RWPE2 (cell line): Measurements from ENCODE around the gene MATCAP1.

ENCODE experiments used
- ATAC-seq: fragments of 200-7000 bp; cut with Tn5 transposase; 3 replicates; pipeline ENCODE4 v1.9.1; 2021; ENCODE audit warnings: low read depth
- DNase-seq: peaks from one replicate; pipeline ENCODE4 v3.0.0-alpha.2; 2020; ENCODE audit warnings: low spot score
- H3K27ac ChIP-seq: fragments of 450-650 bp; 2 replicates; pipeline ENCODE4 v1.5.1; 2017; ENCODE audit warnings: mild to moderate bottlenecking; ENCODE audit not compliant: poor library complexity, severe bottlenecking
- H3K27me3 ChIP-seq: fragments of 250-450 bp; sonication (Bioruptor Pico); 2 replicates; pipeline ENCODE4 v1.5.1; 2021; ENCODE audit warnings: mild to moderate bottlenecking, moderate library complexity; ENCODE audit not compliant: insufficient read depth, poor library complexity, severe bottlenecking
- H3K36me3 ChIP-seq: fragments of 250-450 bp; sonication (Bioruptor Pico); 2 replicates; pipeline ENCODE4 v1.5.1; 2020; ENCODE audit warnings: low read depth, mild to moderate bottlenecking, moderate library complexity
- H3K4me1 ChIP-seq: fragments of 250-450 bp; sonication (Bioruptor Pico); 2 replicates; pipeline ENCODE4 v1.5.1; 2021; ENCODE audit warnings: mild to moderate bottlenecking, moderate library complexity; ENCODE audit not compliant: insufficient read depth, poor library complexity, severe bottlenecking
- H3K4me3 ChIP-seq: fragments of 250-450 bp; sonication (Bioruptor Pico); 2 replicates; pipeline ENCODE4 v1.5.1; 2021; ENCODE audit warnings: mild to moderate bottlenecking, moderate library complexity; ENCODE audit not compliant: severe bottlenecking
- H3K9me3 ChIP-seq: fragments of 250-450 bp; sonication (Bioruptor Pico); 2 replicates; pipeline ENCODE4 v1.5.1; 2021; ENCODE audit warnings: mild to moderate bottlenecking, moderate library complexity; ENCODE audit not compliant: severe bottlenecking
- TF ChIP-seq, protein P1 (sequence below): fragments of 450-650 bp; IDR thresholded peaks from one replicate; pipeline ENCODE4 v1.5.1; 2017; ENCODE audit warnings: mild to moderate bottlenecking, moderate library complexity; ENCODE audit not compliant: poor library complexity, severe bottlenecking

MATCAP1 gene

GRCh38 chr16:67183627-67184452, at the start of gene MATCAP1:
MATCAP1 (minus strand) TSS chr16:67183963; CDS start chr16:67180610, 3,353 bp downstream.
- H3K4me3 ChIP-seq, result peak within 1 kb of the TSS; percentile 89
- TF ChIP-seq, protein P1, sequence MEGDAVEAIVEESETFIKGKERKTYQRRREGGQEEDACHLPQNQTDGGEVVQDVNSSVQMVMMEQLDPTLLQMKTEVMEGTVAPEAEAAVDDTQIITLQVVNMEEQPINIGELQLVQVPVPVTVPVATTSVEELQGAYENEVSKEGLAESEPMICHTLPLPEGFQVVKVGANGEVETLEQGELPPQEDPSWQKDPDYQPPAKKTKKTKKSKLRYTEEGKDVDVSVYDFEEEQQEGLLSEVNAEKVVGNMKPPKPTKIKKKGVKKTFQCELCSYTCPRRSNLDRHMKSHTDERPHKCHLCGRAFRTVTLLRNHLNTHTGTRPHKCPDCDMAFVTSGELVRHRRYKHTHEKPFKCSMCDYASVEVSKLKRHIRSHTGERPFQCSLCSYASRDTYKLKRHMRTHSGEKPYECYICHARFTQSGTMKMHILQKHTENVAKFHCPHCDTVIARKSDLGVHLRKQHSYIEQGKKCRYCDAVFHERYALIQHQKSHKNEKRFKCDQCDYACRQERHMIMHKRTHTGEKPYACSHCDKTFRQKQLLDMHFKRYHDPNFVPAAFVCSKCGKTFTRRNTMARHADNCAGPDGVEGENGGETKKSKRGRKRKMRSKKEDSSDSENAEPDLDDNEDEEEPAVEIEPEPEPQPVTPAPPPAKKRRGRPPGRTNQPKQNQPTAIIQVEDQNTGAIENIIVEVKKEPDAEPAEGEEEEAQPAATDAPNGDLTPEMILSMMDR, result no peak

DNA sequence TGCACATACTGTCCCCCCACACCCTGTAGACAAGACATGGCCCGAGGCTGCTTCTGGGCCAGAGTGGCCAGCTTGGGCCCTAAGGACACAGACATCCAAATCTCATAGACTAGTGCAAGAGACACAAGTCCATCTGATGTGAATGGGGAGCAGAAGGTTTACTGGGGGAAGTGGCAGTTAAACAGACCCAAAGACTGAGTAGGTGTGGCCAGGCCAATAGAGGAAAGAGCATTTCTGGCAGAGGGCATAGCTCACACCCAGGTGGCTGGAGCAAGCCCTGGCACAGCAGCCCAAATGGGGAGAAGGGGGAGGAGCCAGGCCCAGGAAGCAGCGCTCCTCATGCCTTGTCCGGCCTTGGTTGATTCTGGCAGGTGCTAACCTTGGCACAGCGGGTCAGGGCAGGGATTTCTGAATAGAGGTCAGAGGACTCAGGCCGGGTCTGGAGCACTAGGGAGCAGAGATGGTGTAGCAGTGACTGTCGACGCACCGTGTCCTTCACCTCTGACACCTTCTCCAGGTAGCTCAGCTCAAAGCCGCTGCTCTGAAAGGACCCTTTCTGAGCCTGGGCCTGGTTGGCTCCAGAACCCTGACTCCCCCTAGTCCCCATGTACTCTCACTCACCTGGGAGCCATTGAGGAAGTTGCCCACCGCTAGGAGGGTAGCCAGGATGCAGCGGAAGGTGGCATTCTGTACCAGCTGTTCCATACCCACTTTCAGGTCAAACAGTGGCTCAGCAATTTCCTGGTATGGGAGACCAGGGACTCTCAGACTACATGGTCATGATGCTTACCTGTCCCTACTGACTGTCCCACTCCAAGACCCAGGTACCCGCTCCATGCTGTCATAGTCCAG, 47.3 kb upstream of the MATCAP1 start:
- TF ChIP-seq, protein P1, result no peak
- DNase-seq, result peak; percentile 58
- Histone ChIP-seq H3K36me3 (peaks cover 81% of the 10 kb centered on the region), H3K27ac (no peak overlapping the region), H3K27me3 (no peaks in the 10 kb centered on the region), H3K4me1 (peaks cover 6% of the 10 kb centered on the region), H3K9me3 (no peaks in the 10 kb centered on the region), H3K4me3 (no peak overlapping the region)
- ATAC-seq, result no peak

More at GRCh38 chr16:67183627-67184452, at the start of gene MATCAP1:
- DNase-seq (peak; percentile 98), ATAC-seq (peak; percentile 79)
- peak within 1 kb of the TSS; percentile 66 for H3K27ac ChIP-seq
- no peaks in the 10 kb centered on the region for H3K36me3 ChIP-seq
- H3K27me3 ChIP-seq, result no peaks in the 10 kb centered on the region
- H3K4me1 ChIP-seq, result peaks cover 5% of the 10 kb centered on the region
- no peaks in the 10 kb centered on the region for H3K9me3 ChIP-seq

DNA sequence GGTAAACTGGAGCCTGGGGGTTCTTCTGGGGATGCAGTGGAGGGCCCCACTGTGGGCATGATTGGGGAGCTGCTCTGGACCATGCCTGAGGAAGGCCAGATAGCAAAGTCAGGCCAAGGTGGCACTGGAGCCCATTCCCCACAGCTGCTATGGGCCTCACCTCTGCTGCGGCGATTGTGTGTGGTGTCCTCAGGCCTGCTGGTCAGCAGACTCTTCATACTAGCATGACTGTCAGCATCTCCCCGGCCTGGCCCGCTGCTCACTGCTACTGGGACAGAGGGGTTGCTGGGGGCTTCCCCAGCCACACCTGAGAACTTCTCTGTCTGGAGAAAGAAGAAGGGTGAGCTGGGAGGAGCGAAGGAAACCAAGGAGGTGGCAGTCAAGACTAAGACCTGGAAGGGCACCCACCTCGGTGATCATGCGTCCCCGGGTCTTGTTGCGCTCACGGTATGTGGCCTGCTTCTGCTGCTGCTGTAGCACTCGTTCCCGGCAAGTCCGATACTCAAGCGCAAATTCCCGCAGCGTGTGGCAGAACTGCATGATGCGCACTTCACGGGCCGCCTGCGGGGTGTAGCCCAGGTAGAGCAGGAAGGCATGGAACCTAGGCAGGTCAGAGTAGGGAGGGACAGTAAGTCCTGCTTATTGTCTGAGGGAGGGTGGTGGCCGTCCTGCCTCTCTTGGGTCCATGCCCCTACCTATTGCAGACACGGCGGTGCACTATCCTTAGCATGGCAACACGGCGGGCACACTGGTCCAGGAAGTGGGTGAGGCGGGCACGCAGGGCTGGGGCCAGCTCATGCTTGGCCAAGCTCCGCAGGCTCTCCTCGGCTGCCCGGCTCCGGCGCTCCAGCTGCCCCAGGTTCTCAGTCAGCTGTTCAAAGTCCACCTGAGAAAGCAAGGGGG, 46.4 kb upstream of the MATCAP1 start:
- ATAC-seq (no peak), DNase-seq (peak; percentile 55)
- Histone ChIP-seq H3K9me3 (no peaks in the 10 kb centered on the region), H3K36me3 (peaks cover 72% of the 10 kb centered on the region), H3K4me3 (no peak overlapping the region), H3K27me3 (no peaks in the 10 kb centered on the region), H3K27ac (no peak overlapping the region), H3K4me1 (peaks cover 6% of the 10 kb centered on the region)
- TF ChIP-seq, protein P1, result no peak

DNA sequence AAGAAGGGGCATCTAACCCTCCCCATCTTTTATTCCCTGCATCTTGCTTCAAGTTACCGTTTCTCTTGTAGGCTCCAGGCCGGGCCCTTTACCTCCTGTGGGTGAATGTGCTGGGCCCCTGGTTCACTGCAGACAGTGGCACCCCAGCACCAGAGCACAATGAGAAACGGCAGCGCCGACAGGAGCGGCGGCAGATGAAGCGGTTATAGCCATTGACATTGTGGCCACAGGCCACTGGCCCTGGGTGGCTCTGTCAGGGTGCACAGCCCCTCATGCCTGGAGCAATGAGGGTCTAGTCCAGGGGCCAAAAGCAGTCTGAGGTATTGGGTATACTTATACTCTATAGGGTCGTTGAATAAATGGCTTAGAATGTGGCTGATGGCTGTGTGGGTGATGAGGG, 45.1 kb upstream of the MATCAP1 start:
- no peak for ATAC-seq
- H3K27ac ChIP-seq, result no peak overlapping the region
- H3K27me3 ChIP-seq, result no peaks in the 10 kb centered on the region
- H3K4me3 ChIP-seq, result no peak overlapping the region
- peaks cover 60% of the 10 kb centered on the region for H3K36me3 ChIP-seq
- H3K9me3 ChIP-seq, result no peaks in the 10 kb centered on the region
- no peak for DNase-seq
- TF ChIP-seq, protein P1, result no peak
- H3K4me1 ChIP-seq, result peaks cover 6% of the 10 kb centered on the region
